Measurements from ENCODE around the gene LRRIQ3. TPM values are rescaled to one million over a fixed set of nuclear protein-coding genes. Genes with fewer than 3 reads are reported as not detected.
"Not testable (repeated sequence)": the region's sequence is repeated elsewhere in the genome, so short reads cannot be mapped to it uniquely, and the experiment has no call there.

The LRRIQ3 gene
- total RNA-seq, 4 donors from 2014 or later, result 0.17 to 0.33 TPM; not detected in 2

DNA sequence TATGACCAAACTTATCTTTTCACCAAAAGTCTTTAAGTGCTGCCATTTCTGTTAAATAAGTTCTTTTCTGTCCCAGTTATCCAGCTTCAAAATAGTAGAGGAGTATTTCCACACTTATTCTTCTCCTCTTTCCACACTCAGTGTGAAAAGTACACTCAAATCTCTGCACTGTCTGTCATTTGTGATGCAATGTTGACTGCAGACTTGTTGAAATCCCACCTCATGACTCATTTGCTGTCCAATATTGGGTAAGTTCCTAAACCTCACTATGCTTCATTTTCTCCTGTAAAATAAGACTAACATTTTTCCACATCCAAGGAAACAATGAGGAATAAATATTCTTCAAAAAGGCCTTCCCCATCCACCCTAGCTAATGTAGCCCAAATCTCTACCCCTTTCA lies 17.5 kb downstream of the LRRIQ3 start:
- intact Hi-C loops (cut with DNase I), result no loop called here
- no peaks in the 10 kb centered on the region for H3K4me1 ChIP-seq
- no peak overlapping the region for H3K4me3 ChIP-seq
- H3K27ac ChIP-seq (replicated peaks in 1 of 4), result no peak overlapping the region
- TF ChIP-seq, protein P1, sequence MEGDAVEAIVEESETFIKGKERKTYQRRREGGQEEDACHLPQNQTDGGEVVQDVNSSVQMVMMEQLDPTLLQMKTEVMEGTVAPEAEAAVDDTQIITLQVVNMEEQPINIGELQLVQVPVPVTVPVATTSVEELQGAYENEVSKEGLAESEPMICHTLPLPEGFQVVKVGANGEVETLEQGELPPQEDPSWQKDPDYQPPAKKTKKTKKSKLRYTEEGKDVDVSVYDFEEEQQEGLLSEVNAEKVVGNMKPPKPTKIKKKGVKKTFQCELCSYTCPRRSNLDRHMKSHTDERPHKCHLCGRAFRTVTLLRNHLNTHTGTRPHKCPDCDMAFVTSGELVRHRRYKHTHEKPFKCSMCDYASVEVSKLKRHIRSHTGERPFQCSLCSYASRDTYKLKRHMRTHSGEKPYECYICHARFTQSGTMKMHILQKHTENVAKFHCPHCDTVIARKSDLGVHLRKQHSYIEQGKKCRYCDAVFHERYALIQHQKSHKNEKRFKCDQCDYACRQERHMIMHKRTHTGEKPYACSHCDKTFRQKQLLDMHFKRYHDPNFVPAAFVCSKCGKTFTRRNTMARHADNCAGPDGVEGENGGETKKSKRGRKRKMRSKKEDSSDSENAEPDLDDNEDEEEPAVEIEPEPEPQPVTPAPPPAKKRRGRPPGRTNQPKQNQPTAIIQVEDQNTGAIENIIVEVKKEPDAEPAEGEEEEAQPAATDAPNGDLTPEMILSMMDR (IDR thresholded peaks at IDR 0.05), result no peak
- H3K9me3 ChIP-seq, result no peaks in the 10 kb centered on the region
- no peaks in the 10 kb centered on the region for H3K36me3 ChIP-seq
- no peak for DNase-seq (ENCODE audit: extremely low spot score)
- H3K27me3 ChIP-seq, result no peaks in the 10 kb centered on the region

DNA sequence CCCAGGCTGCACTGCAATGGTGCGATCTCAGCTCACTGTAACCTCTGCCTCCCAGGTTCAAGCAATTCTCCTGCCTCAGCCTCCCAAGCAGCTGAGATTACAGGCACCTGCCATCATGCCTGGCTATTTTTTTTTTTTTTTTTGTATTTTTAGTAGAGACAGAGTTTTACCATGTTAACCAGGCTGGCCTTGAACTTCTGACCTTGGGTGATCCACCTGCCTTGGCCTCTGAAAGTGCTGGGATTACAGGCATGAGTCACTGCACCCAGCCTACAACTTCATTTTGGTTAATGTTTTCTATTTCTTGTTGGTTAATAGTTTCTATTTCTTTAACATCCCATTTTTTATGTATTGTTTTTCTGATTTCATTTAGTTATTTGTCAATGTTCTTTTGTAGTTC lies 23.6 kb downstream of the LRRIQ3 start:
- DNase-seq (ENCODE audit: extremely low spot score); H3K27me3 ChIP-seq; H3K36me3 ChIP-seq; H3K4me3 ChIP-seq; H3K4me1 ChIP-seq; H3K27ac ChIP-seq (replicated peaks in 1 of 4); intact Hi-C loops (cut with DNase I): not testable (repeated sequence)
- peaks cover 0 to 15% (median 7%) of the 10 kb centered on the region in 4 donors for H3K9me3 ChIP-seq
- WGBS, result 95% methylated on average over 1 of the region's 1 CpG

DNA sequence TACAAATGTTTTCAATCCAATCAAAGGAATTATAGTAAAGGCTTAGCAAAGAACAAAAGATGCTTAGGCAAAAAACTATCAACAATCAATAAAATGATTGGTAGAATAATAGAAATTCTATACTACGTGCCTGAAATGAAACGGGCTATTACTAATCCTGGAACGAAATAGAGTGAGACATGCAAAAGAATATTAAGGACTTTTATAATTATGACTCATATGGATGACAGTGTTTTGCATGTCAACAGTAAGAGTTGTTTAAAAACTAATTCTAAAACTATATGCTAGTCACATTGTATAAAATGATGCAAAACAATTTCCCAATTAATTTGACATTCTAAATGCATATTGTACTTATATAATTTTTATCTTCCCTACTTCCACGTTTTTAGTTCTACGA lies 35.6 kb downstream of the LRRIQ3 start:
- H3K27ac ChIP-seq (replicated peaks in 1 of 4), result no peak overlapping the region
- no peak overlapping the region for H3K4me3 ChIP-seq
- TF ChIP-seq POLR2A (IDR thresholded peaks at IDR 0.05; ENCODE audit: low read depth) (no peak), POLR2AphosphoS5 (IDR thresholded peaks at IDR 0.05) (no peak), EP300 (IDR thresholded peaks at IDR 0.05) (no peak)
- TF ChIP-seq, protein P1 (IDR thresholded peaks at IDR 0.05), result no peak
- no peaks in the 10 kb centered on the region for H3K27me3 ChIP-seq
- no peaks in the 10 kb centered on the region for H3K9me3 ChIP-seq
- 64% methylated on average over 5 of the region's 5 CpGs for WGBS
- DNase-seq (ENCODE audit: extremely low spot score), result no peak
- no peaks in the 10 kb centered on the region for H3K36me3 ChIP-seq
- intact Hi-C loops (cut with DNase I), result no loop called here
- no peaks in the 10 kb centered on the region for H3K4me1 ChIP-seq

DNA sequence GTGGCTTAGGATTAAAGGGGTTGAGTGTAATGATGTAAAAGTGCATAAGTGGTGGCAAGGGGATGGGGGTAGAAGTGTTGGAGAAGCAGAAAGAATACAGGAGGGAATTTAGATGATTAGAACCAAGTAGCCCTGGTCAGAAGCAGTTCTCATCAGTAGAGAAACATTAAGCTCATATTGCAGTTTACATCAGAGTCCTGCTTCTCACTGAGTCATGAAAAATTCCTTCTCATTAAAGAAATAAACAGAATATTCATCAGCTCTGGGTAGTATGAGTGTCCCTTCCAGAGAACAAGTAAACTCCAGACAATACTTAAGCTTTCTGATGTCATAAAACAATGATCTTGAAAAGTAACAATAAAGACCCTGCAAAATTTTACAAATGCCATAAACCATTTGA lies 36.5 kb downstream of the LRRIQ3 start:
- H3K4me3 ChIP-seq, result no peak overlapping the region
- no peaks in the 10 kb centered on the region for H3K4me1 ChIP-seq
- DNase-seq (ENCODE audit: extremely low spot score), result no peak
- TF ChIP-seq, protein P1 (IDR thresholded peaks at IDR 0.05), result no peak
- TF ChIP-seq EP300 (IDR thresholded peaks at IDR 0.05) (no peak), POLR2A (IDR thresholded peaks at IDR 0.05; ENCODE audit: low read depth) (no peak), POLR2AphosphoS5 (IDR thresholded peaks at IDR 0.05) (no peak)
- no peaks in the 10 kb centered on the region for H3K9me3 ChIP-seq
- H3K36me3 ChIP-seq, result no peaks in the 10 kb centered on the region
- intact Hi-C loops (cut with DNase I), result no loop called here
- no peak overlapping the region for H3K27ac ChIP-seq (replicated peaks in 1 of 4)
- H3K27me3 ChIP-seq, result no peaks in the 10 kb centered on the region

DNA sequence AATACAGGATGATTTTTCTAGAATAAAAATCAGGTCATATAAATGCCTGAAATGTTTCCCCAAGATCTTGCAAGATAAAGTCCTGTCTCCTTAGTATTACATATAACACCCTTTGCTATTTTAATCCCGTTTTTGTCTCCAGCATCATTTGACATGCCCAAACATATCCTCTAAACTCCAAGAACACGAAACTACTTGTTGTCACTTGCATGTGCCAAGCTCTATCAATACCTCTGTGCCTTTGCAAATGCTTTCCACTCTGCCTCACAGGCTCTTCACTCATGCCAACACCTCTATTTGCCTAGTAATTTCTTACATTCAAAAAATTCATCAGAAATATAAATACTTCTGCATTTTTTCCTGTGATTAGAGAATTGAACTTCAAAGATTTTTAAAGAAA lies 37.9 kb downstream of the LRRIQ3 start:
- WGBS, result 71% methylated on average over 2 of the region's 2 CpGs
- no peaks in the 10 kb centered on the region for H3K9me3 ChIP-seq
- H3K27ac ChIP-seq (replicated peaks in 1 of 4), result no peak overlapping the region
- TF ChIP-seq EP300 (IDR thresholded peaks at IDR 0.05) (no peak), POLR2A (IDR thresholded peaks at IDR 0.05; ENCODE audit: low read depth) (no peak), POLR2AphosphoS5 (IDR thresholded peaks at IDR 0.05) (no peak)
- TF ChIP-seq, protein P1 (IDR thresholded peaks at IDR 0.05), result no peak
- intact Hi-C loops (cut with DNase I), result no loop called here
- H3K4me3 ChIP-seq, result no peak overlapping the region
- DNase-seq (ENCODE audit: extremely low spot score), result no peak
- H3K27me3 ChIP-seq, result no peaks in the 10 kb centered on the region
- H3K36me3 ChIP-seq, result no peaks in the 10 kb centered on the region
- H3K4me1 ChIP-seq, result no peaks in the 10 kb centered on the region
